Endothelial cell (in vitro differentiated cells): Measurements from ENCODE around the gene APBB2. TPM values are rescaled to one million over a fixed set of nuclear protein-coding genes. Genes with fewer than 3 reads are reported as not detected.
"Not testable (repeated sequence)": the region's sequence is repeated elsewhere in the genome, so short reads cannot be mapped to it uniquely, and the experiment has no call there.

Experiments
- DNase-seq: peaks from one replicate; pipeline ENCODE4 v3.0.0; 2021; ENCODE audit warnings: low spot score
- H3K27ac Mint-ChIP-seq: one replicate; pipeline ENCODE4 v1.8.0; 2021; ENCODE audit warnings: mixed read lengths, inconsistent platforms; ENCODE audit not compliant: unreplicated experiment
- H3K27me3 Mint-ChIP-seq: one replicate; pipeline ENCODE4 v1.8.0; 2021; ENCODE audit warnings: mild to moderate bottlenecking, moderate library complexity, mixed read lengths, inconsistent platforms; ENCODE audit not compliant: unreplicated experiment
- H3K36me3 Mint-ChIP-seq: one replicate; pipeline ENCODE4 v1.8.0; 2021; ENCODE audit warnings: mild to moderate bottlenecking, low read depth, mixed read lengths, inconsistent platforms; ENCODE audit not compliant: unreplicated experiment
- H3K4me1 Mint-ChIP-seq: one replicate; pipeline ENCODE4 v1.8.0; 2021; ENCODE audit warnings: mild to moderate bottlenecking, mixed read lengths, inconsistent platforms; ENCODE audit not compliant: unreplicated experiment
- H3K4me3 Mint-ChIP-seq: one replicate; pipeline ENCODE4 v1.8.0; 2021; ENCODE audit warnings: mild to moderate bottlenecking, mixed read lengths, inconsistent platforms; ENCODE audit not compliant: unreplicated experiment
- H3K9me3 Mint-ChIP-seq: one replicate; pipeline ENCODE4 v1.8.0; 2021; ENCODE audit warnings: mixed read lengths, inconsistent platforms; ENCODE audit not compliant: unreplicated experiment
- total RNA-seq: library from RNA; stranded (reverse); fragmentation: NEBNext Ultra II Directional; extraction: Animal tissue kit (Norgen Biotek cat#: 25700); gene quantifications from one replicate; pipeline ENCODE4 v1.2.1, GENCODE V29; 2021; ENCODE audit not compliant: unreplicated experiment
- TF ChIP-seq, protein P1 (sequence below): fragments of 200-600 bp; sonication (generic); IDR thresholded peaks from one replicate; pipeline ENCODE4 v1.5.0; 2021; ENCODE audit warnings: antibody characterized with exemption; ENCODE audit not compliant: unreplicated experiment

Gene APBB2
- total RNA-seq, 1 donor from 2014 or later, result 103 TPM

DNA sequence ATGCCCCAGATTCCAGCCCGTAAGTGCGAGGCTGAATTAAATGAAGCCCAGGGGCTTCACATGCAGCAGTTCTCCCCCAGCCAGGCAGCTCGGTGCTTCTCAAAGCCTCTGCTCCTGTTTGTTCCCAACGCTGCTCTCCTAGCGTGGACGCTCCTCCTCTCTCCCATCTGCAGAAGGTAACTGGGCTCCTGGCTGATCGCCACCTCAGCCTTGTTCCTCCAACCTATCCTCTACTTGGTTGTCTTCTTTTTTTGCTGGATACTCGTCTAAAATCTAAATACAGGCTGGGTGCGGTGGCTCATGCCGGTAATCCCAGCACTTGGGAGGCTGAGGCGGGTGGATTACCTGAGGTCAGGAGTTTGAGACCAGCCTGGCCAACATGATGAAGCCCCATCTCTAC lies 394.2 kb downstream of the APBB2 start:
- DNase-seq, result no peak
- no peaks in the 10 kb centered on the region for H3K4me1 Mint-ChIP-seq
- peaks cover 58% of the 10 kb centered on the region for H3K36me3 Mint-ChIP-seq
- TF ChIP-seq, protein P1, sequence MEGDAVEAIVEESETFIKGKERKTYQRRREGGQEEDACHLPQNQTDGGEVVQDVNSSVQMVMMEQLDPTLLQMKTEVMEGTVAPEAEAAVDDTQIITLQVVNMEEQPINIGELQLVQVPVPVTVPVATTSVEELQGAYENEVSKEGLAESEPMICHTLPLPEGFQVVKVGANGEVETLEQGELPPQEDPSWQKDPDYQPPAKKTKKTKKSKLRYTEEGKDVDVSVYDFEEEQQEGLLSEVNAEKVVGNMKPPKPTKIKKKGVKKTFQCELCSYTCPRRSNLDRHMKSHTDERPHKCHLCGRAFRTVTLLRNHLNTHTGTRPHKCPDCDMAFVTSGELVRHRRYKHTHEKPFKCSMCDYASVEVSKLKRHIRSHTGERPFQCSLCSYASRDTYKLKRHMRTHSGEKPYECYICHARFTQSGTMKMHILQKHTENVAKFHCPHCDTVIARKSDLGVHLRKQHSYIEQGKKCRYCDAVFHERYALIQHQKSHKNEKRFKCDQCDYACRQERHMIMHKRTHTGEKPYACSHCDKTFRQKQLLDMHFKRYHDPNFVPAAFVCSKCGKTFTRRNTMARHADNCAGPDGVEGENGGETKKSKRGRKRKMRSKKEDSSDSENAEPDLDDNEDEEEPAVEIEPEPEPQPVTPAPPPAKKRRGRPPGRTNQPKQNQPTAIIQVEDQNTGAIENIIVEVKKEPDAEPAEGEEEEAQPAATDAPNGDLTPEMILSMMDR, result no peak
- H3K27ac Mint-ChIP-seq, result no peak overlapping the region
- H3K9me3 Mint-ChIP-seq, result no peaks in the 10 kb centered on the region
- no peak overlapping the region for H3K4me3 Mint-ChIP-seq
- H3K27me3 Mint-ChIP-seq, result peaks cover 4% of the 10 kb centered on the region

DNA sequence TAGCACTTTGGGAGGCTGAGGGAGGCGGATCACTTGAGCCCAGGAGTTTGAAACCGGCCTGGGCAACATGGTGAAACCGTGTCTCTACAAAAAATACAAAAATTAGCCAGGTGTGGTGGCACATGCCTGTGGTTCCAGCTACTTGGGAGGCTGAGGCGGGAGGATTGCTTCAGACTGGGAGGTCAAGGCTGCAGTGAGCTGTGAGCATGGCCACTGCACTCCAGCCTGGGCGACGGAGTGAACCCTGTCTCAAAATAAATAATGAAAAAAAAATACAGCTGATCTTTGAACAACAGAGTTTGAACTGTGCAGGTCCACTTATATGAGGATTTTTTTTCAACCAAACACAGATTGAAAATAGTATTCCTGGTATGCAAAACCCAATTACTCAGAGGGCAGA lies 397.2 kb downstream of the APBB2 start:
- H3K4me3 Mint-ChIP-seq, DNase-seq, H3K27ac Mint-ChIP-seq, H3K4me1 Mint-ChIP-seq, H3K27me3 Mint-ChIP-seq, H3K9me3 Mint-ChIP-seq: not testable (repeated sequence)
- peaks cover 40% of the 10 kb centered on the region for H3K36me3 Mint-ChIP-seq

GRCh38 chr4:40812856-40813255 lies 401.5 kb downstream of the APBB2 start:
- DNase-seq, result no peak
- Mint-ChIP-seq H3K9me3 (no peaks in the 10 kb centered on the region), H3K27me3 (no peaks in the 10 kb centered on the region), H3K36me3 (peaks cover 14% of the 10 kb centered on the region), H3K4me3 (no peak overlapping the region), H3K27ac (peak overlapping the region; percentile 79), H3K4me1 (peaks cover 20% of the 10 kb centered on the region)
- TF ChIP-seq, protein P1, result no peak

GRCh38 chr4:40812386-40812785 lies 402.0 kb downstream of the APBB2 start:
- TF ChIP-seq, protein P1, result no peak

DNA sequence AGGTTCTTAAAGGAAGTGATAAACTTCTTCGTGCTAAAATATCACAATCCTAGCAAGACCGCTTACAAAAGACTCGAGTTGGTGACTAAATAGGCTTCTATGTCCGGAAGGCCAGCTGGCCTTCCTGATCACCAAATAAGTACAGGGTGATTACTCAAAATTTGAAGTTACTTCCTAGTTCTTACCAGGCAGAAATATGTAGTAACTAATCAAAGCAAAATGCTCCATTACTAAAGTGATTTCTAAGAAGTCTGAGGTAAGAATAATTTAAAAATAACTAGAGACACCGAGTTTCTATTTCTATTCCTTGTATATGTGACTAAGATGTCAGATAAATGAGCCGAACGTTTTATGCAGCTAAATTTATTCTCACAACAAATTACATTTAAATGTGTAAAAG lies 402.4 kb downstream of the APBB2 start:
- H3K36me3 Mint-ChIP-seq, result peaks cover 11% of the 10 kb centered on the region
- H3K9me3 Mint-ChIP-seq, result no peaks in the 10 kb centered on the region
- peaks cover 22% of the 10 kb centered on the region for H3K4me1 Mint-ChIP-seq
- no peak for DNase-seq
- H3K4me3 Mint-ChIP-seq, result no peak overlapping the region
- H3K27ac Mint-ChIP-seq, result peak overlapping the region; percentile 79
- TF ChIP-seq, protein P1, result no peak
- H3K27me3 Mint-ChIP-seq, result no peaks in the 10 kb centered on the region

More at GRCh38 chr4:40812386-40812785, 402.0 kb downstream of the APBB2 start:
- H3K36me3 Mint-ChIP-seq, result peaks cover 11% of the 10 kb centered on the region
- no peak overlapping the region for H3K4me3 Mint-ChIP-seq
- H3K4me1 Mint-ChIP-seq, result peaks cover 20% of the 10 kb centered on the region
- H3K27me3 Mint-ChIP-seq, result no peaks in the 10 kb centered on the region
- H3K27ac Mint-ChIP-seq, result peak overlapping the region; percentile 79
- H3K9me3 Mint-ChIP-seq, result no peaks in the 10 kb centered on the region
- DNase-seq, result no peak
